Cardiac muscle cell (in vitro differentiated cells and primary cell): ENCODE data around the gene NR2C2AP. TPM values are rescaled to one million over a fixed set of nuclear protein-coding genes. Genes with fewer than 3 reads are reported as not detected.

Source experiments
- DNase-seq, 2 donors: peaks; one replicate each; pipeline versions ENCODE4 v3.0.0 to v3.0.0-alpha.2; 2010 to 2017; ENCODE audit warnings: low read depth in 1 of 2, low spot score in 1 of 2
- H3K27ac ChIP-seq: fragments of 200-600 bp; sonication (generic); 2 replicates; pipeline ENCODE4 v1.5.1; 2016
- H3K27me3 ChIP-seq: fragments of 200-600 bp; sonication (generic); 2 replicates; pipeline ENCODE4 v1.6.0; 2016; ENCODE audit warnings: control low read depth
- H3K36me3 ChIP-seq: fragments of 200-600 bp; sonication (generic); 2 replicates; pipeline ENCODE4 v1.5.1; 2016; ENCODE audit warnings: control low read depth
- H3K4me1 ChIP-seq: fragments of 200-600 bp; sonication (generic); 2 replicates; pipeline ENCODE4 v1.8.1; 2017; ENCODE audit warnings: low read depth, mild to moderate bottlenecking, mixed run types
- H3K4me3 ChIP-seq: fragments of 200-600 bp; sonication (generic); 2 replicates; pipeline ENCODE4 v1.5.1; 2016; ENCODE audit warnings: mild to moderate bottlenecking
- H3K9me3 ChIP-seq: fragments of 200-600 bp; sonication (generic); 2 replicates; pipeline ENCODE4 v1.5.1; 2017; ENCODE audit warnings: low read depth, mild to moderate bottlenecking, control low read depth
- polyA plus RNA-seq: library from polyadenylated mRNA; unstranded; fragments of >200 nt; fragmentation: Nextera tagmentation; extraction: Ambion mirVana; gene quantifications from 2 replicates; pipeline ENCODE4 v1.2.1, GENCODE V29; 2016
- total RNA-seq: library from RNA; depleted of rRNA; stranded (reverse); fragments of >200 nt; gene quantifications from 2 replicates; pipeline ENCODE4 v1.2.3, GENCODE V29; 2016
- TF ChIP-seq, protein P1 (sequence below): IDR thresholded peaks from 2 replicates; pipeline ENCODE4 v1.5.1; 2012; ENCODE audit warnings: low read depth, mild to moderate bottlenecking, low read length

The NR2C2AP gene
- total and polyA plus RNA-seq, 2 experiments from 2014 or later: 6.4 to 10.0 TPM

- Histone ChIP-seq H3K9me3 (no peaks in the 10 kb centered on the region), H3K4me1 (no peaks in the 10 kb centered on the region), H3K4me3 (peak overlapping the region; percentile 44), H3K27ac (no peak overlapping the region), H3K27me3 (no peaks in the 10 kb centered on the region), H3K36me3 (peaks cover 4% of the 10 kb centered on the region)
- no peak for DNase-seq
- TF ChIP-seq, protein P1, sequence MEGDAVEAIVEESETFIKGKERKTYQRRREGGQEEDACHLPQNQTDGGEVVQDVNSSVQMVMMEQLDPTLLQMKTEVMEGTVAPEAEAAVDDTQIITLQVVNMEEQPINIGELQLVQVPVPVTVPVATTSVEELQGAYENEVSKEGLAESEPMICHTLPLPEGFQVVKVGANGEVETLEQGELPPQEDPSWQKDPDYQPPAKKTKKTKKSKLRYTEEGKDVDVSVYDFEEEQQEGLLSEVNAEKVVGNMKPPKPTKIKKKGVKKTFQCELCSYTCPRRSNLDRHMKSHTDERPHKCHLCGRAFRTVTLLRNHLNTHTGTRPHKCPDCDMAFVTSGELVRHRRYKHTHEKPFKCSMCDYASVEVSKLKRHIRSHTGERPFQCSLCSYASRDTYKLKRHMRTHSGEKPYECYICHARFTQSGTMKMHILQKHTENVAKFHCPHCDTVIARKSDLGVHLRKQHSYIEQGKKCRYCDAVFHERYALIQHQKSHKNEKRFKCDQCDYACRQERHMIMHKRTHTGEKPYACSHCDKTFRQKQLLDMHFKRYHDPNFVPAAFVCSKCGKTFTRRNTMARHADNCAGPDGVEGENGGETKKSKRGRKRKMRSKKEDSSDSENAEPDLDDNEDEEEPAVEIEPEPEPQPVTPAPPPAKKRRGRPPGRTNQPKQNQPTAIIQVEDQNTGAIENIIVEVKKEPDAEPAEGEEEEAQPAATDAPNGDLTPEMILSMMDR: no peak
Measured at GRCh38 chr19:19202707-19203011, 555 bp downstream of the NR2C2AP start.

GRCh38 chr19:19201697-19202630 lies 1.2 kb downstream of the NR2C2AP start:
- no peaks in the 10 kb centered on the region for H3K4me1 ChIP-seq
- peaks cover 6% of the 10 kb centered on the region for H3K36me3 ChIP-seq
- H3K9me3 ChIP-seq: no peaks in the 10 kb centered on the region
- TF ChIP-seq, protein P1: no peak
- H3K27me3 ChIP-seq: no peaks in the 10 kb centered on the region
- no peak for DNase-seq
- H3K27ac ChIP-seq: no peak overlapping the region
- no peak overlapping the region for H3K4me3 ChIP-seq

GRCh38 chr19:19193926-19194325 lies 9.3 kb downstream of the NR2C2AP start:
- DNase-seq: no peak
- TF ChIP-seq, protein P1: no peak
- peaks cover 2% of the 10 kb centered on the region for H3K4me1 ChIP-seq
- peaks cover 5% of the 10 kb centered on the region for H3K36me3 ChIP-seq
- no peaks in the 10 kb centered on the region for H3K27me3 ChIP-seq
- no peaks in the 10 kb centered on the region for H3K9me3 ChIP-seq
- no peak overlapping the region for H3K27ac ChIP-seq
- no peak overlapping the region for H3K4me3 ChIP-seq

GRCh38 chr19:19192910-19193423 lies 10.2 kb downstream of the NR2C2AP start:
- H3K4me1 ChIP-seq: peaks cover 2% of the 10 kb centered on the region
- H3K9me3 ChIP-seq: no peaks in the 10 kb centered on the region
- no peaks in the 10 kb centered on the region for H3K27me3 ChIP-seq
- H3K4me3 ChIP-seq: peak overlapping the region; percentile 92
- DNase-seq: peak in 1 of 2 donors; percentile 15
- peaks cover 5% of the 10 kb centered on the region for H3K36me3 ChIP-seq
- peak overlapping the region; percentile 53 for H3K27ac ChIP-seq
- TF ChIP-seq, protein P1: no peak

DNA sequence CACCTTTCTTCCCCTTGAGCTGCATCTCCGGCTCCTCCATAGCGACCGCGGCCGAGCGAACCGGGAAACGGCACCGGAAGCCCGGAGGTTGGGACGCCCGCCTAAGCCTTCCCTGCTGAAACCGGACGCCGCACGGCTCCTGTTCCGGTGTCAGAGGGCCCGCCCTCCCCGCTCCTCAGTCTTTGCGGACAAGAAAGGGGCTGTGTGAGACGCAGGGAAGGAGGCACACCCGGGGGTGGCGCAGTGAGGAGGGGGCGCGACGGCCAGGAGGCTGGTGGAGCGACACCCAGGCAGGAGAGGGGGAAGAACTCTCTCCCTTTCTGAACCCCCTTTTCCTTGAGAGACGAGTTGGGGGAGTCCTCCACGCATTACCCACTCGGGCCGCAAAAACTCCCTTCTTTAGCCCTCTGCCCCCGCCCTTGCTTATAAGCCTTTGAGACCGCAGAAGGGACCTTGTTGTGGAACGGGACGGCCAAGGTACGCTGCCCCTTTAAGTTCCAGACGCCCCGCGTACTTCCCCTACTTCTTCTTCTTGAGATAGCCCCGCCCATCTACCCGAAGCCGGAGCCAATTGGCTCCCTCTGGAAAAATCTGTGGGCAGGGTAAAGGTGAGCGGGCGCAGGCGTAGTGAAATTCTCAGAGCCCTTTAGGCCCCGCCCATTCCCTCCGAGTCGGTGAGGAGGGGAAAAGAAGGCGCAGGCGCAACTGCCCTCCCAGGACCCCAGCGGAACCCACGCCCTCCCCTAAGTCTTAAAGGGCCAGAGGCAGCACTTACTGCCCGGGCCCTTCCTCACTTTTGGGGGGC lies 10.9 kb downstream of the NR2C2AP start, which contains the start of the genes BORCS8 and RFXANK:
Gene BORCS8 (minus strand): TSS at position 75 of the 805 bp plus-strand sequence. CDS start 35 bp downstream, at position 40.
Gene RFXANK (plus strand): TSS at position 181 of the 805 bp plus-strand sequence. CDS start 1,689 bp downstream, outside the sequence.
- DNase-seq: peak; percentile 99 to 100
- Histone ChIP-seq H3K4me3 (peak within 1 kb of the TSS; percentile 92), H3K36me3 (peaks cover 5% of the 10 kb centered on the region), H3K4me1 (peaks cover 2% of the 10 kb centered on the region), H3K27me3 (no peaks in the 10 kb centered on the region), H3K27ac (peak within 1 kb of the TSS; percentile 97), H3K9me3 (no peaks in the 10 kb centered on the region)
- TF ChIP-seq, protein P1: no peak
